IPS-18a (cell line): ENCODE results near the gene CADM4.
"Not testable (repeated sequence)": the region's sequence is repeated elsewhere in the genome, so short reads cannot be mapped to it uniquely, and the experiment has no call there.

Experiments
- H3K27ac ChIP-seq: one replicate; pipeline ENCODE4 v1.5.1; 2013; ENCODE audit warnings: low read length
- H3K27me3 ChIP-seq: one replicate; pipeline ENCODE4 v1.6.1; 2013; ENCODE audit warnings: mild to moderate bottlenecking, low read length; ENCODE audit not compliant: control insufficient read depth, insufficient read depth
- H3K36me3 ChIP-seq: one replicate; pipeline ENCODE4 v1.6.1; 2013; ENCODE audit warnings: low read depth, low read length; ENCODE audit not compliant: control insufficient read depth
- H3K4me1 ChIP-seq: one replicate; pipeline ENCODE4 v1.6.1; 2013; ENCODE audit warnings: low read depth, low read length; ENCODE audit not compliant: control insufficient read depth
- H3K4me3 ChIP-seq: one replicate; pipeline ENCODE4 v1.5.1; 2013; ENCODE audit warnings: low read length
- H3K9ac ChIP-seq: one replicate; pipeline ENCODE4 v1.6.1; 2013; ENCODE audit warnings: mild to moderate bottlenecking, low read length, moderate library complexity
- H3K9me3 ChIP-seq: one replicate; pipeline ENCODE4 v1.6.1; 2013; ENCODE audit warnings: low read depth, low read length; ENCODE audit not compliant: control insufficient read depth

Gene CADM4

GRCh38 chr19:43640424-43640757 is 741 bp upstream of the CADM4 start:
- Histone ChIP-seq H3K4me1 (peaks cover 8% of the 10 kb centered on the region), H3K4me3 (peak overlapping the region; percentile 70), H3K36me3 (no peaks in the 10 kb centered on the region), H3K9ac (no peak overlapping the region), H3K27ac (no peak overlapping the region), H3K9me3 (no peaks in the 10 kb centered on the region), H3K27me3 (peaks cover 46% of the 10 kb centered on the region)

GRCh38 chr19:43638995-43639518 is 593 bp downstream of the CADM4 start:
- peaks cover 10% of the 10 kb centered on the region for H3K4me1 ChIP-seq
- peaks cover 46% of the 10 kb centered on the region for H3K27me3 ChIP-seq
- H3K9ac ChIP-seq: peak overlapping the region; percentile 49
- no peak overlapping the region for H3K27ac ChIP-seq
- H3K4me3 ChIP-seq: peak overlapping the region; percentile 72
- H3K9me3 ChIP-seq: no peaks in the 10 kb centered on the region
- H3K36me3 ChIP-seq: no peaks in the 10 kb centered on the region

- no peaks in the 10 kb centered on the region for H3K9me3 ChIP-seq
- peaks cover 46% of the 10 kb centered on the region for H3K27me3 ChIP-seq
- H3K27ac ChIP-seq: no peak overlapping the region
- H3K4me3 ChIP-seq: peak overlapping the region; percentile 72
- peaks cover 11% of the 10 kb centered on the region for H3K4me1 ChIP-seq
- H3K9ac ChIP-seq: peak overlapping the region; percentile 49
- H3K36me3 ChIP-seq: no peaks in the 10 kb centered on the region
These were observed 1.2 kb downstream of the CADM4 start for GRCh38 chr19:43638214-43638994.

GRCh38 chr19:43636121-43636683 is 3.4 kb downstream of the CADM4 start:
- Histone ChIP-seq H3K27ac (no peak overlapping the region), H3K9ac (no peak overlapping the region), H3K27me3 (peaks cover 39% of the 10 kb centered on the region), H3K4me1 (peaks cover 11% of the 10 kb centered on the region), H3K36me3 (no peaks in the 10 kb centered on the region), H3K9me3 (no peaks in the 10 kb centered on the region), H3K4me3 (no peak overlapping the region)

GRCh38 chr19:43635561-43635940 is 4.1 kb downstream of the CADM4 start:
- Histone ChIP-seq H3K4me3 (peak overlapping the region; percentile 41), H3K27me3 (peaks cover 33% of the 10 kb centered on the region), H3K4me1 (peaks cover 11% of the 10 kb centered on the region)
- H3K36me3 ChIP-seq, H3K9me3 ChIP-seq, H3K27ac ChIP-seq, H3K9ac ChIP-seq: not testable (repeated sequence)

GRCh38 chr19:43634872-43635560 is 4.6 kb downstream of the CADM4 start:
- peaks cover 27% of the 10 kb centered on the region for H3K27me3 ChIP-seq
- H3K4me1 ChIP-seq: peaks cover 11% of the 10 kb centered on the region
- peak overlapping the region; percentile 57 for H3K9ac ChIP-seq
- no peaks in the 10 kb centered on the region for H3K36me3 ChIP-seq
- peak overlapping the region; percentile 41 for H3K4me3 ChIP-seq
- H3K9me3 ChIP-seq: no peaks in the 10 kb centered on the region
- H3K27ac ChIP-seq: no peak overlapping the region

- H3K27ac ChIP-seq: no peak overlapping the region
- H3K4me3 ChIP-seq: peak overlapping the region; percentile 41
- H3K4me1 ChIP-seq: peaks cover 11% of the 10 kb centered on the region
- H3K9ac ChIP-seq: peak overlapping the region; percentile 57
- no peaks in the 10 kb centered on the region for H3K36me3 ChIP-seq
- H3K9me3 ChIP-seq: no peaks in the 10 kb centered on the region
- peaks cover 26% of the 10 kb centered on the region for H3K27me3 ChIP-seq
These were observed 5.2 kb downstream of the CADM4 start for GRCh38 chr19:43634506-43634871.

- H3K27ac ChIP-seq: no peak overlapping the region
- no peak overlapping the region for H3K4me3 ChIP-seq
- H3K36me3 ChIP-seq: no peaks in the 10 kb centered on the region
- no peak overlapping the region for H3K9ac ChIP-seq
- no peaks in the 10 kb centered on the region for H3K9me3 ChIP-seq
- peaks cover 23% of the 10 kb centered on the region for H3K27me3 ChIP-seq
- H3K4me1 ChIP-seq: peaks cover 10% of the 10 kb centered on the region
These were observed 5.6 kb downstream of the CADM4 start for GRCh38 chr19:43634068-43634467.

- Histone ChIP-seq H3K9ac (no peak overlapping the region), H3K4me3 (no peak overlapping the region), H3K4me1 (peaks cover 7% of the 10 kb centered on the region), H3K36me3 (no peaks in the 10 kb centered on the region), H3K9me3 (no peaks in the 10 kb centered on the region), H3K27me3 (peaks cover 17% of the 10 kb centered on the region), H3K27ac (no peak overlapping the region)
These were observed 6.1 kb downstream of the CADM4 start for GRCh38 chr19:43633520-43633919.

GRCh38 chr19:43631491-43631890 is 8.2 kb downstream of the CADM4 start:
- peaks cover 7% of the 10 kb centered on the region for H3K4me1 ChIP-seq
- no peak overlapping the region for H3K4me3 ChIP-seq
- H3K36me3 ChIP-seq: no peaks in the 10 kb centered on the region
- no peak overlapping the region for H3K9ac ChIP-seq
- H3K27me3 ChIP-seq: no peaks in the 10 kb centered on the region
- H3K27ac ChIP-seq: no peak overlapping the region
- no peaks in the 10 kb centered on the region for H3K9me3 ChIP-seq

- Histone ChIP-seq H3K9ac (no peak overlapping the region), H3K27ac (no peak overlapping the region), H3K4me1 (peaks cover 4% of the 10 kb centered on the region), H3K9me3 (no peaks in the 10 kb centered on the region), H3K4me3 (no peak overlapping the region), H3K27me3 (no peaks in the 10 kb centered on the region), H3K36me3 (no peaks in the 10 kb centered on the region)
These were observed 10.9 kb downstream of the CADM4 start for GRCh38 chr19:43628646-43629326.
